ENCODE results near the gene ARG2. TPM values are rescaled to one million over a fixed set of nuclear protein-coding genes. Genes with fewer than 3 reads are reported as not detected.

The ARG2 gene
- total RNA-seq, 2 experiments from 2014 or later = 3.7 to 3.9 TPM

DNA sequence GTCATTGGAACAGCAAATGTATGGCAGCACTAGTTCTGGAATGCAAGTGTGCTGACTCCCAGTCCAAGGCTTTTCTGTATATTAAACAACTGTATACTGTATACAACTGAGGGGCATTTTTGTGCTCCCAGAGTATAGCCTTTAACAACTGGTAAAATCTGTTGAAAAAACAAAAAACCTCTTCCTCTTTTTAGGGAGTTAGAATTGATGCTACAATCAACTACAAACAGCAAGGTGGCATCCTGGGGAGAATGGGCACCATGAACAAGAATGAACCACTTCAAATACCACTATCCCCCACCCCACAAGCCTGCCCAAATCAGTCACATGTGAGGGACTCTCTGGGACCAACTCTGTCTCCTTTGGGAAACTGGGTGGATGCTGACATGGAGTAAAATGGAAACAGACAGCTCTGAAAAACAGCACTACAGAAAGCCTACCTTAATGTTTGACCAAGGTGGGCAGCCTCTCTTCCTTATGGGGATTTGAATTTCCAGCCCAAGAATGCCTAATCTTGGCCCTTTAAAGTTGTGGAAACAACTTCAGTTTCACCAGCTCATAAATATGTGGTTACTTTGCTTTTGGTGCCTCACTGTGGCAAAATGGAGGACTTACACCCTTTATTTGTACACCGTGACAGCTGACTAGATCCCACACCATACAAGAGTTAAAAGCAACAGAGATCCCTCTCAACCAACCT is 47.2 kb downstream of the ARG2 start:
- peak; percentile 94 for ATAC-seq (ENCODE audit: poor library complexity)
- no peaks in the 10 kb centered on the region for H3K27me3 Mint-ChIP-seq
- peak; percentile 67 for TF ChIP-seq CTCF (IDR thresholded peaks at IDR 0.05)
- H3K9me3 ChIP-seq (ENCODE audit: control insufficient read depth in 1 of 2, insufficient read depth in 1 of 2, low read length in 2 of 2) = no peaks in the 10 kb centered on the region
- H3K4me1 ChIP-seq (ENCODE audit: insufficient read depth, low read length) = peaks cover 19% of the 10 kb centered on the region
- intact Hi-C loops (cut with DNase I, micrococcal nuclease) = loop anchor here (1.0 to 5.0 kb wide), 9 partner anchors 35 to 240 kb away; partner anchors contain the start of genes ARG2 (in 1 of the 2), PIGH (in 1 of the 2) and RDH12 (in 1 of the 2)
- ChIA-PET POLR2A (interaction anchor here (1.0 to 1.2 kb wide), 3 partner anchors 44 to 67 kb away, joined by 3 to 7 read pairs (median 6); partner anchors contain the start of genes ARG2 and PIGH), CTCF (interaction anchor here (0.6 to 1.4 kb wide), 14 partner anchors 12 to 1972 kb away, joined by 3 to 15 read pairs (median 4); partner anchors contain the start of genes ARG2 and PIGH)
- no peaks in the 10 kb centered on the region for H3K9me3 Mint-ChIP-seq
- peaks cover 8% of the 10 kb centered on the region for H3K36me3 Mint-ChIP-seq (ENCODE audit: low read depth)
- peak in 9 of 14 experiments; percentile 2 to 78 (median 19) for DNase-seq
- no peak overlapping the region for H3K27ac ChIP-seq (ENCODE audit: low read depth in 1 of 2, low read length in 2 of 2)
- H3K27me3 ChIP-seq (ENCODE audit: control insufficient read depth in 1 of 2, insufficient read depth in 2 of 2, low read length in 2 of 2) = no peaks in the 10 kb centered on the region
- H3K4me3 Mint-ChIP-seq = no peak overlapping the region
- peak overlapping the region; percentile 54 for H3K27ac Mint-ChIP-seq
- H3K4me3 ChIP-seq (ENCODE audit: low read length) = no peak overlapping the region
- peaks cover 63% of the 10 kb centered on the region for H3K4me1 Mint-ChIP-seq (ENCODE audit: low read depth)
- H3K36me3 ChIP-seq (ENCODE audit: insufficient read depth, low read length) = no peaks in the 10 kb centered on the region

- Histone ChIP-seq H3K4me3 (ENCODE audit: low read length) (no peak overlapping the region), H3K27me3 (ENCODE audit: control insufficient read depth in 1 of 2, insufficient read depth in 2 of 2, low read length in 2 of 2) (no peaks in the 10 kb centered on the region), H3K27ac (ENCODE audit: low read depth in 1 of 2, low read length in 2 of 2) (no peak overlapping the region), H3K9me3 (ENCODE audit: control insufficient read depth in 1 of 2, insufficient read depth in 1 of 2, low read length in 2 of 2) (no peaks in the 10 kb centered on the region), H3K4me1 (ENCODE audit: insufficient read depth, low read length) (peaks cover 36% of the 10 kb centered on the region), H3K36me3 (ENCODE audit: insufficient read depth, low read length) (no peaks in the 10 kb centered on the region)
- intact Hi-C loops (cut with DNase I, micrococcal nuclease) = loop anchor here (5.0 kb wide), 4 partner anchors 34 to 241 kb away; partner anchors contain the start of genes PIGH (in 1 of the 2) and RDH12 (in 1 of the 2)
- DNase-seq (peak in 3 of 14 experiments; percentile 21 to 38 (median 27)), ATAC-seq (ENCODE audit: poor library complexity) (no peak)
- Mint-ChIP-seq H3K9me3 (no peaks in the 10 kb centered on the region), H3K27me3 (no peaks in the 10 kb centered on the region), H3K4me1 (ENCODE audit: low read depth) (peaks cover 72% of the 10 kb centered on the region), H3K27ac (peak overlapping the region; percentile 61), H3K36me3 (ENCODE audit: low read depth) (no peaks in the 10 kb centered on the region), H3K4me3 (no peak overlapping the region)
- CTCF ChIA-PET = interaction anchor here (0.8 to 2.4 kb wide), 2 partner anchors 50 to 97 kb away, joined by 3 to 6 read pairs; no protein-coding TSS in a partner anchor
- no peak for TF ChIP-seq CTCF (IDR thresholded peaks at IDR 0.05)
- POLR2A ChIA-PET = interaction anchor here (0.9 kb wide), 1 partner anchor 69 kb away, joined by 4 read pairs; the partner anchor contains the start of gene PIGH
These were observed 48.8 kb downstream of the ARG2 start for GRCh38 chr14:67668559-67668958.

DNA sequence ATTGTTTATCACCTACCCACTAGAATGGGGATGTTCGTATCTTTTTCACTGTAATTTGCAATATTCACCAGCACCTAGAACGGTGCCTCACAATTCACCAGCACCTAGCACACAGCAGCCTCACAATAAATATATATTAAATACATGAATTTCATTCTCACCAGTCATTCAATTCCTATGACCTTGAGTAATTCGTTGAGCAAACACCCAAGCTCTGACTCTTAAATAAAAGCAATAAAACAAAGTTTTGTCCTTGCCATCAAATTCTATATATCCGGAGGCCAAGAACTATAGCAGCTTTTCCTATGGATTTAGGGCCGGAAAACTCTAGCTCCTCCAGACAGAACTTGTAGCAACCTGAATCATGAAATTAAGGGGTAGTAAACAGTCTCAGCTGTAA is 53.7 kb downstream of the ARG2 start:
- H3K4me3 ChIP-seq (ENCODE audit: low read length) = peak overlapping the region; percentile 83
- H3K4me1 Mint-ChIP-seq (ENCODE audit: low read depth) = peaks cover 55% of the 10 kb centered on the region
- intact Hi-C loops (cut with DNase I, micrococcal nuclease) = loop anchor here in 1 of 2 experiments (5.0 kb wide), 2 partner anchors 71 to 1724 kb away; partner anchors contain the start of genes ERH, PIGH and SLC39A9
- no peaks in the 10 kb centered on the region for H3K9me3 ChIP-seq (ENCODE audit: control insufficient read depth in 1 of 2, insufficient read depth in 1 of 2, low read length in 2 of 2)
- H3K4me1 ChIP-seq (ENCODE audit: insufficient read depth, low read length) = peaks cover 37% of the 10 kb centered on the region
- H3K27ac ChIP-seq (ENCODE audit: low read depth in 1 of 2, low read length in 2 of 2) = no peak overlapping the region
- peaks cover 8% of the 10 kb centered on the region for H3K36me3 ChIP-seq (ENCODE audit: insufficient read depth, low read length)
- DNase-seq = no peak
- no peak for ATAC-seq (ENCODE audit: poor library complexity)
- H3K9me3 Mint-ChIP-seq = no peaks in the 10 kb centered on the region
- no peaks in the 10 kb centered on the region for H3K27me3 Mint-ChIP-seq
- peak overlapping the region; percentile 91 for H3K4me3 Mint-ChIP-seq
- CTCF ChIA-PET = interaction anchor here (0.7 to 3.7 kb wide), 7 partner anchors 22 to 314 kb away, joined by 3 to 21 read pairs (median 7); partner anchors contain the start of genes ARG2, ATP6V1D, EIF2S1 and PIGH
- H3K36me3 Mint-ChIP-seq (ENCODE audit: low read depth) = peaks cover 12% of the 10 kb centered on the region
- no peak for TF ChIP-seq CTCF (IDR thresholded peaks at IDR 0.05)
- H3K27me3 ChIP-seq (ENCODE audit: control insufficient read depth in 1 of 2, insufficient read depth in 2 of 2, low read length in 2 of 2) = no peaks in the 10 kb centered on the region
- peak overlapping the region; percentile 89 for H3K27ac Mint-ChIP-seq
- POLR2A ChIA-PET = interaction anchor here (1.0 to 4.3 kb wide), 4 partner anchors 10 to 73 kb away, joined by 3 to 42 read pairs (median 4); partner anchors contain the start of genes PIGH and RDH11

All from CD4-positive, alpha-beta T cell (primary cell).